ENCODE data around the gene CTF1.
A peak's percentile ranks its signal among the peaks of the same experiment; 100 is the strongest.

The CTF1 gene

GRCh38 chr16:30910427-30911029 is 14.1 kb downstream of the CTF1 start:
- no peak for DNase-seq

DNA sequence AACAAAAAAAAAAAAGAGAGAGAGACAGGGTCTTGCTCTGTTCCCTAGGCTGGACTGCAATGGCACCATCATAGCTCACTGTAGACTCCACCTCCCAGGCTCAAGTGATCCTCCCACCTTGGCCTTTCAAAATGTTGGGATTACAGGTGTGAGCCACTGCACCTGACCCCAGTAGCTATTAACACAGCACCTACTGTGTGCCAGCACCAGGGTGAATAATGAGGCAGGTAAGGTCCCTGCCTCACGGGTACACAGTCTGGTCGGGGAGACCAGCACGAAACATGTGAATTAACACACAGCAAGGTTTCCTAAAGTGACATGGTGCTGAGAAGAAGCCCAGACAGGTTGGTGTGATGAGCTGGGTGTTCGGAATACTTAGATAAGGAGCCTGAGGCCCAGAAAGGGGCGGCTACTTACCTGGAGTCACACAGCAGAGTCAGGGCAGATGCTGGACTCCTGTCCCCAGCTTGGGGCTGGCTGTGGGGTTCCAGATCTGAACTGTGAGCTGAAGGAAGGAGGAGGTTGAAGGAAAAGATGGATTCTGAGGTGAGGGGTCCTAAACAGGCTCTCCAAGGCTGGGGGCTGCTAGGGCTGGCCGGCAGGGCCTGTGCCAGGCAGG is 16.5 kb downstream of the CTF1 start:
- no peak for DNase-seq

GRCh38 chr16:30914830-30915229 is 18.4 kb downstream of the CTF1 start:
- DNase-seq, result no peak

- DNase-seq, result no peak
Measured at GRCh38 chr16:30918614-30919013, 22.2 kb downstream of the CTF1 start.

GRCh38 chr16:30920891-30921290 is 24.5 kb downstream of the CTF1 start:
- no peak for DNase-seq

DNA sequence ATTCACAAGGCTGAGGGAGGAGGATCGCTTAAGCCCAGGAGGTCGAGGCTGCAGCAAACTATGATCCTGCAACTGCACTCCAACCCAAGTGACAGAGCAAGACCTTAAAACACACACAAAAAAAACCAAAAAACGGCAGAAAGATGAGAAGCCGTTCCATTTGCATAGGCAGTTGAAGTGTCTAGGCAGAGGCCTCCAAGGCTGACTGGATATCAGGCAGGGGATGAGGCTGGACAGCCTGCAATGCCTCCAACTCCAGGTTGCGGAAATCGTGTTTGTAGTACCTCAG is 25.0 kb downstream of the CTF1 start:
- no peak for DNase-seq

DNA sequence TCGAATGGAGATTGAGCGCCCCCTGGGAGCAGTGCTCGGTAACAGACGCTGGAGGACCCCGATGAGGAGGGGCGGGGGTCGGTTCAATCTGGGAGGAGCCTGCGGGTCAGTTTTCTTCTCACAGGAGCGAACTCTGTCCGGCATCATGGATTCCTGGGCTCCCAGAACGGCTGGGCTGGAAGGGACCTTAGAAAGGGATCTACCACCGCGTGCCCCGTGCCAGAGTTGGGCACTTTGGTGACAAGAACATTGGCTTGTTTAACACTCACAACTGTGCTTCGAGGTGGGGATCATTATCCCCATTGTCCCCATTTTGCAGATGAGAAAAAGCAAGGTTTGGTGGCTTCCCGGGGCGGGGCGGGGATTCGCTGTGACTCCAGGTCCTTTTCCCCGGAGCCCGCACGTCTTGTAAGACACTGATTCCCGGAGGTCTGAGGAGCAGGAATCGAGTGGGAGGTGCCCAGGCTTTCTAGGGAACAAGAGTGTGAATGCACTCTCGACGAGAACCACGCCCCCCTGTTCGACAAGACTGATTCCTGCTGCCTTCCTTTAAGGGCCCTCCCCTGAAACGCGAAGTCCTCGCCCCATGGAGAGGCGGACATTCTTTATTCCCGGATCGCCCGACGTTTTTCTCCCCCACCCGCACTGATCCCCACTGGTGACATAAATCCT is 25.5 kb downstream of the CTF1 start:
- peak; percentile 75 for DNase-seq

- peak; percentile 96 for DNase-seq
Measured at GRCh38 chr16:30922420-30922959, 26.1 kb downstream of the CTF1 start.

DNA sequence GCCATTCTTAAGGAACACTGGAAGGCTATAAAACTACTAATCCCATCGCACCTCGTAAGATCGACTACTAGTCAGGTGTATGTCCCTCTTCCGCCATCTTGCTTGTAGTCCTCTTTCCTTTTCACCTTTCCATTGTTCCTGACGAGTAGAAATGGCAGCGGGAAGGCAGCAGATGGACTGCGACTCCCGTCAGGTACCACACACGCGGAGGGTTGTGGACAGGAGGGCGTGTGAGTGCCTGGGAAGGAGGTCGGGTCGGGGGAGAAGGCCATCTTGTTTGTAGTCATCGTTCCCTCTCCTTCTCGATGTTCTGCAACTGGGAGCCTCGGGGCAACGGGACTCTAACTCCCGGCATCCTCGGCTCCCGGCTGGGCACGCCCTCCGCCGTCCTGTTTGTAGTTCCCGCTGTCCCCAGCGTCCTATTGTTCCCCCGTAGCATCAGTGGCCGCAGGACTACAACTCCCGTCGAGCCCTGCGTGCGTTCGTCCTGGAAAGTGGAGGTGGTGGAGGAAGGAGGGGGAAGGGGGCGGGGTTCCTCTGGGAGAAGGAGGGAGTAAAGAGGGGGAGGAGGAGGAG is 26.6 kb downstream of the CTF1 start:
- DNase-seq, result peak; percentile 94

DNA sequence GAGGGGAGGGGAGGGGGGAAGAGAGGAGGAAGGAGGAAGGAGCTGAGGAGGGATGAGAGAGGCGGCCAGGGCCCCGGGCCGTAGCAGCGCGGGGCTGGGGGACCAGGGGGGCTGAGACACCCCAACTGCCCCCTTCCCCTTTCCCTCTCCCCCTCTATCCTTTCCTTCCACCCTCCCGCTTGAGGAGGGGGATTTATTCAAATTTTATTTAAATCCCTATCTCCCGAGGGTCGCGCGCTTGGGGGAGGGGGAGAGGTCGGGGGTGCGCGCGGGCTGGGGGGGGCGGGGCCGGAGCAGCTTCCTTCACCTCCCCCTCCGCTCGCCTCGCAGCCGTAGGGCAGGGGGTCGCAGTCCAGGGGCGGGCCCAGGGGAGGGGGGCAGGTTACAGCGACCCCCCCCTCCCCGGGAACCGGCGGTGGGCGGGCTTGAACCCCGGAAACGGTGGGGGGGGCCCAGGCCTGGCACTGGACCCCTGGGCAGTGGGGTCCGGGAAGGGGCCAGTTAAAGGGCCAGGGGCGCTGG is 27.2 kb downstream of the CTF1 start, which contains the start of gene FBXL19:
TSS of gene FBXL19 (plus strand) at position 19 of the 522 bp plus-strand sequence. CDS start 2,183 bp downstream, outside the sequence.
- DNase-seq, result no peak

DNA sequence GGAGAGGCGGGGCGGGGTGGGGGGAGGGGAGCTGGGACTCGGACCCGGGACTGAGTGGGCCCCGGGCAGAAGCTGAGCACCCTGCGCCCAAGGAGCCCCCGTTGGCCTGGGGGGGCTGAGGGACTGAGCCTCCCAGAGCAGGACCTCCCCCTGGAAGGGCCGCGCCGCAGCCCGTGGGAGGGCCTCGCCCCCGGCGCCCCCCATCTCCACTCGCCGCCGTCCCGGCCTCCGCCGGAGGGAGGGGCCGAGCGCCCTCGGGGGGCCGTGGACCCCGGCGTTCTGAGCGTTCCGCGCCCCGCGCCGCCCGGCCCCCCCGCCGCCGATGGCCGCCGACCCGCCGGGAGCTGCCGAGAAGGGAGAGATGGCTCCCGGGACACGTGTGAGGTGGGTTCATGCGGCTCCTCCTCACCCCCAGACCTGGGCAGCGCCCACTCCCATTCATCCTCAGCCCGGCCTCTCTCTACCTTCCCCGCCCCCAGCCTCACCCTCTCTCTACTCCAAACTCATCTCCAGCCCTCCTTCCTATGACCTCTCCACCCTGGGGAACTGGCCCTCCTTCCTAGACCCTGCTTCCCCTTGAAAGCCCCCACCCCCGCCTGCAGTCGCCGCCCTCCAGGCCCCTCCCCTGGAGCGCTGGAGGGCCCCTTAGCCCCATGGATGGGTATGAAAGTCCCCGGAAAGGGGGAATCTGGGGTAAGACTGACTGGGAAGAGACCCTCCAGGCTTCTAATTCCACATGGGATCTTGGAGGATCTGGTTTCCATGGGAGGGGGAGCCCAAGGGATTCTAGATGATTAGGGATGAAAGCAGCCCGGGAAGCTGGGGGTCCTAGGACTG is 27.9 kb downstream of the CTF1 start:
- no peak for DNase-seq

- no peak for DNase-seq
Measured at GRCh38 chr16:30924913-30925631, 28.7 kb downstream of the CTF1 start.

- no peak for DNase-seq
Measured at GRCh38 chr16:30925632-30925987, 29.2 kb downstream of the CTF1 start.

- no peak for DNase-seq
Measured at GRCh38 chr16:30925995-30926811, 29.8 kb downstream of the CTF1 start.

- DNase-seq, result no peak
Measured at GRCh38 chr16:30926937-30927788, 30.7 kb downstream of the CTF1 start.

- DNase-seq, result no peak
Measured at GRCh38 chr16:30927789-30928378, 31.5 kb downstream of the CTF1 start.

DNA sequence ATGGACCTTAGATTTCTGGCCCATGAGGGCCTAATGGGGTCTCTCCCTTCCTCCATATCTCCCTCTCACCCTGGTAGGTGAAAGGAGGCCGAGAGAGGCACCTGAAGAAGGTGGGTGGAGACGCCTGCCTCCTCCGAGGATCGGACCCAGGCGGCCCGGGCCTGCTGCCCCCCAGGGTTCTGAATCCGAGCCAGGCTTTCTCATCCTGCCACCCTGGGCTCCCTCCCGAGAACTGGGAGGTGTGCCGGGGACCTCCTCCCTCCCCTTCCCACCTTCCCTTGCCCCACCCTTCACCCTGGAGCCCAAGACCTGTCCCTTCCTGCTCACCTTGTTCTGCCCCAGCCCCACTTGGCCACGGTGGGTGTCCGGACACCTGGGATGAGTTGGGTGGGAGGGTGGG is 32.0 kb downstream of the CTF1 start:
- DNase-seq, result no peak

GRCh38 chr16:30929167-30929566 is 32.8 kb downstream of the CTF1 start:
- DNase-seq, result no peak

- no peak for DNase-seq
Measured at GRCh38 chr16:30930160-30930571, 33.8 kb downstream of the CTF1 start.

Measured in GOT3 (cell line).